Endometrial microvascular endothelial cells (primary cell): ENCODE measurements around the gene CIDEA. TPM values are rescaled to one million over a fixed set of nuclear protein-coding genes. Genes with fewer than 3 reads are reported as not detected.

Experiments used
- in situ Hi-C: cut with HindIII; loops from 2 replicates; pipeline ENCODE4 v1.10.0; 2017; ENCODE audit warnings: low sequenced_read_pairs, low pct_unique_long_range_greater_than_20kb; ENCODE audit errors: inconsistent ontology term
- total RNA-seq: library from RNA; depleted of rRNA; stranded (reverse); fragments of >200 nt; gene quantifications from one replicate; pipeline ENCODE4 v1.2.3, GENCODE V29; 2015; ENCODE audit errors: inconsistent ontology term

Gene CIDEA
- total RNA-seq, 1 donor from 2014 or later = not detected

- in situ Hi-C loops = no loop called here
Measured at GRCh38 chr18:12236934-12237832, 17.0 kb upstream of the CIDEA start.

- in situ Hi-C loops = no loop called here
Measured at GRCh38 chr18:12238826-12239225, 15.3 kb upstream of the CIDEA start.

- in situ Hi-C loops = no loop called here
Measured at GRCh38 chr18:12239431-12239830, 14.7 kb upstream of the CIDEA start.

- in situ Hi-C loops = loop anchor here (10.0 kb wide), 1 partner anchor 52 kb away; no protein-coding TSS in a partner anchor
Measured at GRCh38 chr18:12242658-12243260, 11.4 kb upstream of the CIDEA start.

GRCh38 chr18:12243272-12243671 is 10.9 kb upstream of the CIDEA start:
- in situ Hi-C loops = loop anchor here (10.0 kb wide), 1 partner anchor 52 kb away; no protein-coding TSS in a partner anchor

- in situ Hi-C loops = loop anchor here (10.0 kb wide), 1 partner anchor 49 kb away; no protein-coding TSS in a partner anchor
Measured at GRCh38 chr18:12245793-12246135, 8.4 kb upstream of the CIDEA start.

- in situ Hi-C loops = loop anchor here (10.0 kb wide), 1 partner anchor 48 kb away; no protein-coding TSS in a partner anchor
Measured at GRCh38 chr18:12246849-12247808, 7.0 kb upstream of the CIDEA start.

GRCh38 chr18:12247946-12248345 is 6.2 kb upstream of the CIDEA start:
- in situ Hi-C loops = loop anchor here (10.0 kb wide), 1 partner anchor 47 kb away; no protein-coding TSS in a partner anchor

GRCh38 chr18:12248926-12249720 is 5.0 kb upstream of the CIDEA start:
- in situ Hi-C loops = loop anchor here (10.0 kb wide), 1 partner anchor 46 kb away; no protein-coding TSS in a partner anchor

GRCh38 chr18:12251311-12251710 is 2.9 kb upstream of the CIDEA start:
- in situ Hi-C loops = no loop called here

- in situ Hi-C loops = no loop called here
Measured at GRCh38 chr18:12252061-12252460, 2.1 kb upstream of the CIDEA start.

GRCh38 chr18:12253027-12253426 is 1.1 kb upstream of the CIDEA start:
- in situ Hi-C loops = no loop called here

GRCh38 chr18:12253663-12254135 is 462 bp upstream of the CIDEA start:
- in situ Hi-C loops = no loop called here

- in situ Hi-C loops = no loop called here
Measured at GRCh38 chr18:12254820-12255511, 805 bp downstream of the CIDEA start.

GRCh38 chr18:12255626-12256026 is 1.5 kb downstream of the CIDEA start:
- in situ Hi-C loops = no loop called here

- in situ Hi-C loops = no loop called here
Measured at GRCh38 chr18:12256951-12257350, 2.8 kb downstream of the CIDEA start.

GRCh38 chr18:12257996-12258718 is 4.0 kb downstream of the CIDEA start:
- in situ Hi-C loops = no loop called here
